Stimulated activated CD4-positive, alpha-beta T cell treated with anti-CD3 and anti-CD28 coated beads, Interleukin-1b, Interleukin-23, amount 100 ng/mL, for 48 hours (primary cell): ENCODE data around the gene ADAMTS17.
"Not testable (repeated sequence)": the region's sequence is repeated elsewhere in the genome, so short reads cannot be mapped to it uniquely, and the experiment has no call there.

ENCODE experiments used
- DNase-seq: peaks from one replicate; pipeline ENCODE4 v3.0.0-alpha.2; 2020

The ADAMTS17 gene

GRCh38 chr15:100101426-100102089, 240.2 kb downstream of the ADAMTS17 start:
- DNase-seq: no peak

GRCh38 chr15:100100926-100101325, 240.8 kb downstream of the ADAMTS17 start:
- DNase-seq: no peak

GRCh38 chr15:100099976-100100375, 241.8 kb downstream of the ADAMTS17 start:
- DNase-seq: no peak

GRCh38 chr15:100098705-100099104, 243.1 kb downstream of the ADAMTS17 start:
- DNase-seq: no peak

GRCh38 chr15:100097342-100098127, 244.2 kb downstream of the ADAMTS17 start:
- no peak for DNase-seq

- no peak for DNase-seq
Observed at GRCh38 chr15:100096700-100097099, 245.1 kb downstream of the ADAMTS17 start.

- DNase-seq: no peak
Observed at GRCh38 chr15:100096248-100096600, 245.6 kb downstream of the ADAMTS17 start.

GRCh38 chr15:100095541-100096247, 246.1 kb downstream of the ADAMTS17 start:
- DNase-seq: no peak

GRCh38 chr15:100094127-100094510, 247.7 kb downstream of the ADAMTS17 start:
- no peak for DNase-seq

- DNase-seq: no peak
Observed at GRCh38 chr15:100093211-100094126, 248.3 kb downstream of the ADAMTS17 start.

GRCh38 chr15:100092034-100092433, 249.7 kb downstream of the ADAMTS17 start:
- DNase-seq: no peak

- no peak for DNase-seq
Observed at GRCh38 chr15:100090411-100090810, 251.4 kb downstream of the ADAMTS17 start.

GRCh38 chr15:100084042-100084821, 257.5 kb downstream of the ADAMTS17 start:
- not testable (repeated sequence) for DNase-seq

- no peak for DNase-seq
Observed at GRCh38 chr15:100083572-100083971, 258.2 kb downstream of the ADAMTS17 start.

GRCh38 chr15:100082761-100083402, 258.9 kb downstream of the ADAMTS17 start:
- no peak for DNase-seq

GRCh38 chr15:100081454-100081853, 260.3 kb downstream of the ADAMTS17 start:
- no peak for DNase-seq

- no peak for DNase-seq
Observed at GRCh38 chr15:100078511-100079220, 263.1 kb downstream of the ADAMTS17 start.

- no peak for DNase-seq
Observed at GRCh38 chr15:100075229-100075628, 266.5 kb downstream of the ADAMTS17 start.

GRCh38 chr15:100073982-100074381, 267.8 kb downstream of the ADAMTS17 start:
- DNase-seq: no peak

- not testable (repeated sequence) for DNase-seq
Observed at GRCh38 chr15:100066521-100067280, 275.1 kb downstream of the ADAMTS17 start.
